GM12865 (cell line): Measurements from ENCODE around the gene ARMC7.
"Not testable (repeated sequence)": the region's sequence is repeated elsewhere in the genome, so short reads cannot be mapped to it uniquely, and the experiment has no call there.

Source experiments
- DNase-seq: peaks from one replicate; pipeline ENCODE4 v3.0.0; 2010; ENCODE audit warnings: low read depth
- H3K4me3 ChIP-seq: 2 replicates; pipeline ENCODE4 v1.5.1; 2011; ENCODE audit warnings: mild to moderate bottlenecking, low read depth, low read length, control low read depth
- TF ChIP-seq, protein P1 (sequence below): IDR thresholded peaks from 2 replicates; pipeline ENCODE4 v1.5.1; 2011; ENCODE audit warnings: low read length, control low read depth, low read depth, inconsistent platforms; ENCODE audit not compliant: insufficient read depth; ENCODE audit errors: missing control alignments

Gene ARMC7

DNA sequence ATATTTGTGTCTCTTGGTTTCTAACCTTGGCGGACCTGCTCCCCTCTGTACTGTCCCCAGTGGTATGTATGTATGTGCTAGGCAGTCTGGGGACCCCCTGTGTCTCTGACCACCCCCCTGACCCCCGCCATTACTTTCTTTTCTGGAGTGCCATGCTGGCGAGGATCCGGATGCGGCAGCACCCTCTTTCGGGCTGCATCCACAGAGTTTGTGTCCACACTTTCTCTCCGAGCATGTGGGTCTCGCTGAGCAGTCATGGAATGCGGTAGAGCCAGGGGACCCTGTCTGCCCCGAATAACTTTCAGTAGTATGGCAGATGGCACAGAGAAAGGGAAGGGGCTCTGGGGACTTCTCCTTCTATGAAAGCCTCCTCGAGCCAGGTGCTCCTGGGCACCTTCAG lies 45.7 kb upstream of the ARMC7 start:
- H3K4me3 ChIP-seq: no peak overlapping the region
- DNase-seq: no peak
- TF ChIP-seq, protein P1, sequence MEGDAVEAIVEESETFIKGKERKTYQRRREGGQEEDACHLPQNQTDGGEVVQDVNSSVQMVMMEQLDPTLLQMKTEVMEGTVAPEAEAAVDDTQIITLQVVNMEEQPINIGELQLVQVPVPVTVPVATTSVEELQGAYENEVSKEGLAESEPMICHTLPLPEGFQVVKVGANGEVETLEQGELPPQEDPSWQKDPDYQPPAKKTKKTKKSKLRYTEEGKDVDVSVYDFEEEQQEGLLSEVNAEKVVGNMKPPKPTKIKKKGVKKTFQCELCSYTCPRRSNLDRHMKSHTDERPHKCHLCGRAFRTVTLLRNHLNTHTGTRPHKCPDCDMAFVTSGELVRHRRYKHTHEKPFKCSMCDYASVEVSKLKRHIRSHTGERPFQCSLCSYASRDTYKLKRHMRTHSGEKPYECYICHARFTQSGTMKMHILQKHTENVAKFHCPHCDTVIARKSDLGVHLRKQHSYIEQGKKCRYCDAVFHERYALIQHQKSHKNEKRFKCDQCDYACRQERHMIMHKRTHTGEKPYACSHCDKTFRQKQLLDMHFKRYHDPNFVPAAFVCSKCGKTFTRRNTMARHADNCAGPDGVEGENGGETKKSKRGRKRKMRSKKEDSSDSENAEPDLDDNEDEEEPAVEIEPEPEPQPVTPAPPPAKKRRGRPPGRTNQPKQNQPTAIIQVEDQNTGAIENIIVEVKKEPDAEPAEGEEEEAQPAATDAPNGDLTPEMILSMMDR: no peak

DNA sequence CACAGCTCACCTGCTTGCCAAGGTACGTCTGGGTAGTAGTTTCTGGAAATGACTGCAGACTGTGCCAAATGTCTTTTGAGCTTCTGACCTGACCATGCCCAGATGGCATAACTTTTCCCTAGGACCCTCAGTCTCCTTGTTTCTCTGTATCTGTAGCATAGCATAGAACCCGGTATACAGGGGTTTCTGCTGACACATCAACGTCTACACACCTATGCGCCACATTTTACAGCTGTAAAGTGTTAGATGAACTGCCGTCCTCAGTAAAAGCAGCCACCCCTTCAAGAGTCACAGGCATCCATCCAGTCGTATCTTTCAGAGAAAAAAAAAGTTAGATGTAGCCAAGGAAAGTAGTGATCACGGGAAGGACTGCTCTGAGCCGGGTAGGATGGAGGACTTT lies 45.3 kb upstream of the ARMC7 start:
- H3K4me3 ChIP-seq: no peak overlapping the region
- no peak for DNase-seq
- TF ChIP-seq, protein P1: no peak

- TF ChIP-seq, protein P1: no peak
- DNase-seq: no peak
- no peak overlapping the region for H3K4me3 ChIP-seq
These were observed 44.8 kb upstream of the ARMC7 start for GRCh38 chr17:75064867-75065561.

- TF ChIP-seq, protein P1: no peak
- H3K4me3 ChIP-seq: no peak overlapping the region
- DNase-seq: peak; percentile 66
These were observed 44.1 kb upstream of the ARMC7 start for GRCh38 chr17:75065562-75066151.

GRCh38 chr17:75067856-75068255 lies 41.9 kb upstream of the ARMC7 start:
- TF ChIP-seq, protein P1: no peak
- DNase-seq: peak; percentile 41
- H3K4me3 ChIP-seq: no peak overlapping the region

DNA sequence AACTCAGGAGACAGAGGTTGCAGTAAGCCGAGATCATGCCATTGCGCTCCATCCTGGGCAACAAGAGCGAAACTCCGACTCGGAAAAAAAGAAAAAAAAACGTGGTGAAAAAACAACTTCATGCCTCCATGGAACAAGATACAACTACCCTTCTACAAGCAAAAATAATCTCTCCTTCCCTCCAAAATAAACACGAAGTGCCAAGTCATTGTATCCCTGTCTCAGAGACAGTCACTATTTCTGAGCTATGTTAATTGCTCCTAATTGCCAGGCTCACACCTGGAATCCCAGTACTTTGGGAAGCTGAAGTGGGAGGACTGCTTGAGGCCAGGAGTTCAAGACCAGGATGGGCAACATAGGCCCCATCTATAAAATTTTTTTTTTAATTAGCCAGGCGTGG lies 41.0 kb upstream of the ARMC7 start:
- no peak for DNase-seq
- TF ChIP-seq, protein P1: no peak
- H3K4me3 ChIP-seq: no peak overlapping the region

DNA sequence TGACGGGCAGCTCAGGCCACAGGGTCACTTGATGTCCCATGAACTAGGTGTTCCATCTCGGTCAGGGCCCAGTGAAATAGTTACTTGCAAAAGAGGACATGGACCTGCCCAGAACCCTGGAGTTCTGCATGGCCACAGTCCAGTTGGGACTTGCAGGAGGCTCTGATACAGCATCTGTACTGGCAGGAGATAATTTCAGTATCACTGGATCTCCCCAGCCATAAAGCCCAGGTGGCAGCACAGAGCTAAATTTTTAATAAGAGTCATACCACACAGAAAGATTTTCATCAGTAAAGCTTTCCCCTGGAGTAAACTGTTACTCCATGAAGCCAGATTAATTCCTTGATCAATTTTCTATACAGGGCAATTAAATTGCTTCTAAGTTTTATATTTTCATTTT lies 40.0 kb upstream of the ARMC7 start:
- TF ChIP-seq, protein P1: no peak
- no peak for DNase-seq

GRCh38 chr17:75071478-75072271 lies 38.1 kb upstream of the ARMC7 start:
- not testable (repeated sequence) for H3K4me3 ChIP-seq, DNase-seq

More for the DNA sequence above, 40.0 kb upstream of the ARMC7 start:
- no peak overlapping the region for H3K4me3 ChIP-seq

DNA sequence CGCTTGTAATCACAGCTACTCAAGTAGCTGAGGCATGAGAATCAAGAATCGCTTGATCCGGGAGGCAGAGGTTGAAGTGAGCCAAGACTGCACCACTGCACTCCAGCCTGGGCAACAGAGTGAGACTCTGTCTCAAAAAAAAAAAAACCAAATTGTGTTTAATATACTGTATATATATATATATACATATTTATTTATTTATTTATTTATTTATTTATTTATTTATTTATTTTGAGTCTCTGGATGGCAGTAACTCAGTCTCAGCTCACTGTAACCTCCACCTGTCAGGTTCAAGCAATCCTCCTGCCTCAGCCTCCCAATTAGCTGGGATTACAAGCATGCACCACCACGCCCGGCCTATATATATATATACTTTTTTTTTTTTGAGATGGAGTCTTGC lies 36.9 kb upstream of the ARMC7 start:
- H3K4me3 ChIP-seq: not testable (repeated sequence)

More for the DNA sequence above, 36.9 kb upstream of the ARMC7 start:
- DNase-seq: not testable (repeated sequence)
